ENCODE results near the gene OR10H2.
"Not testable (repeated sequence)": the region's sequence is repeated elsewhere in the genome, so short reads cannot be mapped to it uniquely, and the experiment has no call there.

Gene OR10H2

DNA sequence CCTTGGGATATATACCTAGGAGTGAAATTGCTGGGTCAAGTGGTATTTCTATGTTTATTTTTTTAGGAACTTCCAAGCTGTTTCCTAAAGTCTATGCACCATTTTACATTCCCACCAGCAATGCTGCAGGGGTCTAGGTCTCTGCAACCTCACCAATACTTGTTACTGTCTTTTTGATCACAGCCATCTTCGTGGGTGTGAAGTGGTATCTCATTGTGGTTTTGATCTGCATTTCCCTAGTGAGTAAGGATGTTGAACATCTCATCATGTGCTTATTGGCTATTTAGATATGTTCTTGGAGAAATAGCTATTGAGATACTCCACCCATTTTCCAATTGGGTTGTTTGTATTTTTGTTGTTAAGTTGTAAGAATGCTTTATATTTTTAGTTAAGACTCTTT lies 2.7 kb downstream of the OR10H2 start:
- peaks cover 8% of the 10 kb centered on the region for H3K4me1 Mint-ChIP-seq (ENCODE audit: low read depth)
- no peak for DNase-seq (ENCODE audit: low spot score)
- peaks cover 13% of the 10 kb centered on the region for H3K27me3 Mint-ChIP-seq (ENCODE audit: low read depth)
- H3K9me3 Mint-ChIP-seq = no peaks in the 10 kb centered on the region
- H3K27ac Mint-ChIP-seq = no peak overlapping the region
- no peaks in the 10 kb centered on the region for H3K36me3 Mint-ChIP-seq (ENCODE audit: low read depth)
- no peak overlapping the region for H3K4me3 Mint-ChIP-seq

DNA sequence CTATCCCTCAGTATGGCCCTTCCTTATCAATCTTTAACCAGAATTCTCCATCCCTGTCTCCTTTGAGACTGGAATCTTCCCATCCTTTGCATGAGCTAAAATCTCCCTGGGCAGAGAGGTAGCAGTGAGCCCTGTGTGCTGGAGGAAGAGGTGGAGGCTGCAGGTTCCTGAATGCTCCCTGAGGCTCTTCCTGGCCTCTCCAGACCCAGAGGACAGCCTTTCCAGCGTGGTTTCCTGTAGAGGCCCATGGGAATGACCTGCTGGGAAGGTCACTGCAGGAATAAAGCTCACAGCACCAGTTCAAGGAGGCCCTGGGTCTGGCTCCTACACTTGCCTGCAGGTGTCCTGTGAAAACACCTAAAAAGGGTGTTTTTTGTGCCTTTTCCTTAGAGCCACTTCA lies 4.6 kb downstream of the OR10H2 start:
- Mint-ChIP-seq H3K36me3 (ENCODE audit: low read depth) (no peaks in the 10 kb centered on the region), H3K9me3 (no peaks in the 10 kb centered on the region), H3K27ac (no peak overlapping the region), H3K4me3 (no peak overlapping the region), H3K27me3 (ENCODE audit: low read depth) (peaks cover 12% of the 10 kb centered on the region), H3K4me1 (ENCODE audit: low read depth) (peaks cover 7% of the 10 kb centered on the region)
- DNase-seq (ENCODE audit: low spot score) = no peak

DNA sequence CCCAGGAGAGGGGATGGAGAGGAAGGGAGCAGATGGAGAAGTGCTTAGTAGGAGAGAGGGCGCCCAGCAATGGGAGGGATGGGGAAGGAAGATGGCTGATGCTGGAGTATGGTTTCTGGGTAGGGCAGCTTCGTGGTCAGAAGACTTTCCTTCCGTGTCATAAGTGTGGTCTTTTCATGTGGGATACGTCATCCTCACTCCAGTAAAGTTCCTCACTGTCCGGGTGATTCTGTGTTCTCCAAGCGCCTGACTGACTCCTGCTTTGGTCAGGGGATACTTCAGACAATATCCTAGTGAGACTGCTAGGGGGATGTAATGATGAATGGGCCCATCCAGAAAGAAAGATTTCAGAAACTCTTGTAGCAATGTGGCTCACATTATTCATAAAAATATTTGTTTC lies 6.1 kb downstream of the OR10H2 start:
- DNase-seq (ENCODE audit: low spot score) = no peak
- no peak overlapping the region for H3K27ac Mint-ChIP-seq
- no peaks in the 10 kb centered on the region for H3K9me3 Mint-ChIP-seq
- peaks cover 7% of the 10 kb centered on the region for H3K4me1 Mint-ChIP-seq (ENCODE audit: low read depth)
- no peaks in the 10 kb centered on the region for H3K36me3 Mint-ChIP-seq (ENCODE audit: low read depth)
- H3K27me3 Mint-ChIP-seq (ENCODE audit: low read depth) = peaks cover 12% of the 10 kb centered on the region
- no peak overlapping the region for H3K4me3 Mint-ChIP-seq

DNA sequence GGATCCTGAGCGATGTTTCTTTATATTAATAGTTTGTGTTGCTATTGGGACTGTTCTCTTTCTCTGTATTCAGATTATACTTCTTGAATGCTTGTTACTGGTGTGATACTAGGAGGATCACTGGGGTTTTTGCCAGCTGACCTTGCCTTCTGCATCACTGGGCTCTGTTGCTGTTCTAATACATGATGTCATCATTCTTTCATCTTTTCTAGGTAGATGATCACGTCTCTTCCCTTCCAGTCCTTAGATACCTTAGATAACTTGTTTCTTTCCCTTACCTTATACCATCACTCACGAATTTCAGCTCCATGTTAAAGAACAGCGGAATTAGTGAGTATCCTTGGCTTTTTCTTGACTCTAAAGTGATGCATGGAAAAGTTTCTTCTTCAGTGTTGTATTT lies 9.9 kb downstream of the OR10H2 start, which contains the start of gene OR10H3:
Gene OR10H3, plus strand, starts transcription at position 264 of the 400 bp plus-strand sequence. CDS start 3,408 bp downstream, outside the sequence.
- Mint-ChIP-seq H3K9me3 (peaks cover 27% of the 10 kb centered on the region), H3K4me3 (no peak within 1 kb of the TSS), H3K4me1 (ENCODE audit: low read depth) (no peaks in the 10 kb centered on the region), H3K27me3 (ENCODE audit: low read depth) (peaks cover 12% of the 10 kb centered on the region), H3K36me3 (ENCODE audit: low read depth) (no peaks in the 10 kb centered on the region), H3K27ac (no peak within 1 kb of the TSS)
- no peak for DNase-seq (ENCODE audit: low spot score)

DNA sequence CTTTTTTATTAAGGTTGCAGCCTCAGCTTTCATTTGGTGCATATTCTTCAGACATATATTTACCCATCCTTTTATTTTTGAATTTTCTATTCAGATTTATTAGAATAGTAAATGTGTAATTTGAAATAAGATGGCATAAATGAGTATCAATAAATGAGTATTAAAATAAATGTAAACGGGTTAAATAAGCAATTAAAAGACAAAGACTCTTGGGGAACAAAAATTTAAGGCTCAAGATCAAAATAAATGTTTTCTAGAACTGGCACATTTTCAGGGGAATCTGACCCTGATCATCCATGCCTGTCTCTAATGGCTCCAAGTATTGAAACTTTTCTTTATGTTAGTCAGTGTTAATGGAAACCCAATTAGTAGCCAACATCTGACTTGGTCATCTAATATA lies 13.0 kb downstream of the OR10H2 start:
- no peak for DNase-seq (ENCODE audit: low spot score)
- Mint-ChIP-seq H3K36me3 (ENCODE audit: low read depth) (no peaks in the 10 kb centered on the region), H3K4me1 (ENCODE audit: low read depth) (no peaks in the 10 kb centered on the region), H3K27me3 (ENCODE audit: low read depth) (peaks cover 6% of the 10 kb centered on the region), H3K27ac (no peak overlapping the region), H3K4me3 (no peak overlapping the region), H3K9me3 (peaks cover 27% of the 10 kb centered on the region)

DNA sequence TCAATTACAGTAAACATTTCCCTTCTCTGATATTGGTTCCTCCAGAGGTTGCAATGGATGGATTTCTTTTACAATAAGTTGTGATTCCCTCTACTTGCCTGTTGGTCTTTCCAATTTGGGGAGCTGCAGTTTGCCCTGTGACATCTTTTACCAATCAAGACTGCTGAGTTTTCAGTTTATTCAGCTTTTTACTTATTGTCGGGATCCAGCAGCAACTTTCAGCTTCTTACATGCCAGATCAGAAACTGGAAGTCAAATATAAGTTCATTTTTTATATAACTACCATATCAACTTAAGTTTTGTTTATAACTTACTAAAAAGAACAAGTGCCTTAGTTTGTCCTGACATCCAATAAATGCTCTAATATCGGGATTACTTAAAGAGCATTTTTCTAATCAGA lies 20.4 kb downstream of the OR10H2 start:
- no peaks in the 10 kb centered on the region for H3K36me3 Mint-ChIP-seq (ENCODE audit: low read depth)

DNA sequence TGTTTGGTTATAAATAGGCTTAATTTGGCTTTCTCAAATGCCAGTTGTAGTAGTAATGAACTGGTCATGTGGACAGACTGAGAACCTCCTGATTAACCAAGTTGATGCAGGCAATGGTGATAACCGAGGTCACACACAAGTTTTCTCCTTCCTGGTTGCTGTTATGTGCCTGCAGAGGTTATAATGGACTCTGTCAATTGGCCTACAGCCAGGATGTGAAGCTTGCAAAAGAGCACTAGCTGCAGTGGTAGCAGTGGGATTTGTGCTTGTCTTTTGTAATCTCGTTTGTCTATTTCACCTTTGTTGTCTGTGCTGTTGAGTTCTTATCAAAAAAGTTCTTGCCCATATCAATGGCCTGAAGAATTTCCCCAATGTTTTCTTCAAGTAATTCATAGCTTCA lies 30.6 kb downstream of the OR10H2 start:
- Mint-ChIP-seq H3K9me3 (peaks cover 6% of the 10 kb centered on the region), H3K4me1 (ENCODE audit: low read depth) (peaks cover 11% of the 10 kb centered on the region), H3K36me3 (ENCODE audit: low read depth) (no peaks in the 10 kb centered on the region), H3K27me3 (ENCODE audit: low read depth) (peaks cover 54% of the 10 kb centered on the region), H3K27ac (no peak overlapping the region), H3K4me3 (no peak overlapping the region)
- DNase-seq (ENCODE audit: low spot score) = no peak

More for the DNA sequence above, 20.4 kb downstream of the OR10H2 start:
- H3K27me3 Mint-ChIP-seq (ENCODE audit: low read depth) = peaks cover 34% of the 10 kb centered on the region
- H3K4me1 Mint-ChIP-seq (ENCODE audit: low read depth) = no peaks in the 10 kb centered on the region
- H3K9me3 Mint-ChIP-seq = no peaks in the 10 kb centered on the region
- H3K4me3 Mint-ChIP-seq = no peak overlapping the region
- DNase-seq (ENCODE audit: low spot score) = no peak
- H3K27ac Mint-ChIP-seq = no peak overlapping the region

DNA sequence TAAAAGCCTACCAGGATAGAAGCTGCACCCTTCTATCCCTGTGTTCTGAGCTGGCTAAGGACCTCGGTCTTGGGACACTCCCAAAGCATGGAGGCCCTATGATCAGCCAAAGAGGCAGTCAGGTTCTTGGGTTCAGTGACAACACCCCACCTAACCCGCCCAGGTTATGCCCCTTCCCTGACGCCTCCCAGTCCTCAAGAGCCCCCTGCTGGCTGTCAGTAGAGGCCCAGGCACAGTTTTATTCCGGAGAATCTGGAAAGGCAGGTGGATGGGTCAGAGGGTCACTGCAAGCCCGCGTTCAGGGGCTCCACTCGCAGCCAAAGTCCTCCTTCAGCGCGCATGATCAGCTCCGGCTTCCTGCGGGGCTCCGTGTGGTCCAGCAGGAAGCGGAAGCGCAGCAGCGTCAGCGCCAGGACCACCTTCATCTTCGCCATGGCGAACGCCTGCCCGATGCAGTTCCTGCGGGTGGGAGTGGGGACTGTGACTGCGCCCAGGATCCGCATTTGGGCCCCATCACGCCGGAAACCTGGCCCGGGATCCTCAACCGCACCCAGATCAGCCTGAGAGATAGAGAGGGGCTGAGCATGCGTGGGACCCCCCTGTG lies 32.2 kb downstream of the OR10H2 start:
- no peaks in the 10 kb centered on the region for H3K36me3 Mint-ChIP-seq (ENCODE audit: low read depth)
- H3K9me3 Mint-ChIP-seq = peaks cover 6% of the 10 kb centered on the region
- peaks cover 11% of the 10 kb centered on the region for H3K4me1 Mint-ChIP-seq (ENCODE audit: low read depth)
- no peak overlapping the region for H3K4me3 Mint-ChIP-seq
- peaks cover 50% of the 10 kb centered on the region for H3K27me3 Mint-ChIP-seq (ENCODE audit: low read depth)
- no peak for DNase-seq (ENCODE audit: low spot score)
- H3K27ac Mint-ChIP-seq = no peak overlapping the region

DNA sequence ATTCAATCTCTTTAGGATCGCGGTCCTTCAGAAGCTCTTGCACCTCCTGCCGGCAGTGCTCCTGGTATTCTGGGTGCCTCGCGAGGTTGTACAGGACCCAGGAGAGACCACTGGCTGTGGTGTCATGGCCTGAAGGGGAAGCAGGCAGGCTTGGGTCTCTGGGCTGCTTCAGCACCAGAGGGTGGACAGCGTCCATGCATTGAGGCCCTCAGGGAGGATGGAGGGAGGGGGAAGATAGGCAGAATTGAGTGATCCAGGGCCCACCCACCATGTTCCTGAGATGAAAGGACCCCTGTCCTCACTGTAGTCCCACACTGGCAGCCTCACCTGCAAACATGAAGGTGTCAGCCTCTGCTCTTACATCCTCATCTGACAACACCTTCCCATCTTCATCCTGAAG lies 41.8 kb downstream of the OR10H2 start:
- DNase-seq (ENCODE audit: low spot score) = no peak
- peaks cover 4% of the 10 kb centered on the region for H3K27me3 Mint-ChIP-seq (ENCODE audit: low read depth)
- H3K27ac Mint-ChIP-seq = no peak overlapping the region
- no peak overlapping the region for H3K4me3 Mint-ChIP-seq
- H3K9me3 Mint-ChIP-seq = no peaks in the 10 kb centered on the region
- no peaks in the 10 kb centered on the region for H3K4me1 Mint-ChIP-seq (ENCODE audit: low read depth)
- no peaks in the 10 kb centered on the region for H3K36me3 Mint-ChIP-seq (ENCODE audit: low read depth)

DNA sequence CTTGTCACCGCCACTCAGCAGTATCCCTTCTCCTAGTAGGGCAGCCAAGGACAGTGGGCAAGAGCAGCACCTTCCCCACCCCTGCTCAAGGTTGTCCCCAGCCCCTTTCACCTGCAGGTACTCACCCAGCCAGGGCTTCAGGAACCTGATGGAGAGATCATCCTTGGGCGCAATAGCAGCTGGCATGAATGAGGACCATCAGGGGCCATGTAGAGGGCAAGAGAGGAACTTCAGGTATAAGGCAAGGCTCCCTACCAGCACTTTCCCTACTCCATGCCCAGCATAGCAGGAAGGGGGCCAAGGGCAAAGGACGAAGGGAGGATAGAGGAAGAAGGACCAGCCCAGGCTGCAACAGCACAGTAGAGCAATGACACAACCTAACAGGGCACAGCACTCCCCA lies 46.3 kb downstream of the OR10H2 start:
- not testable (repeated sequence) for H3K4me3 Mint-ChIP-seq; H3K36me3 Mint-ChIP-seq (ENCODE audit: low read depth); H3K27me3 Mint-ChIP-seq (ENCODE audit: low read depth); H3K27ac Mint-ChIP-seq; H3K4me1 Mint-ChIP-seq (ENCODE audit: low read depth); DNase-seq (ENCODE audit: low spot score); H3K9me3 Mint-ChIP-seq

DNA sequence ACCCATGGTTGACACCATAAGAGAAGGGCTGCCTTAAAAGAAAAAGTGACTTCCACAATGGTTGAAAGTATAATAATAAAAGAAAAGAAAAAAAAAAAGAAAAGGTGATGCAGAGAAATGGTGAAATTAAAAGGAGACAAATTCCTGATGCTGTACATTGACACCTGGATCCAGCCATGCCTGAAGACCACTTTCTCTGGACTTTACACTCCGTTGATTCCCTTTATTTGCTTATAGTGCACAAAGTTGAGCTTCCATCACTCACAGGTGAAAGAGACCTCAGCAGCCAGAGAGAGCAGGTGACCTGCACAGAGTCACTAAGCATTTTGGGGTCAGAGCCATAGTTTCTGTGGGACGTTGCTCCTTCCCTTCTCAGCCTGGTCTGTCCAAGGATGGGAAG lies 47.4 kb downstream of the OR10H2 start:
- no peak for DNase-seq (ENCODE audit: low spot score)
- Mint-ChIP-seq H3K27ac (no peak overlapping the region), H3K36me3 (ENCODE audit: low read depth) (no peaks in the 10 kb centered on the region), H3K4me3 (no peak overlapping the region), H3K9me3 (no peaks in the 10 kb centered on the region), H3K4me1 (ENCODE audit: low read depth) (no peaks in the 10 kb centered on the region), H3K27me3 (ENCODE audit: low read depth) (no peaks in the 10 kb centered on the region)

DNA sequence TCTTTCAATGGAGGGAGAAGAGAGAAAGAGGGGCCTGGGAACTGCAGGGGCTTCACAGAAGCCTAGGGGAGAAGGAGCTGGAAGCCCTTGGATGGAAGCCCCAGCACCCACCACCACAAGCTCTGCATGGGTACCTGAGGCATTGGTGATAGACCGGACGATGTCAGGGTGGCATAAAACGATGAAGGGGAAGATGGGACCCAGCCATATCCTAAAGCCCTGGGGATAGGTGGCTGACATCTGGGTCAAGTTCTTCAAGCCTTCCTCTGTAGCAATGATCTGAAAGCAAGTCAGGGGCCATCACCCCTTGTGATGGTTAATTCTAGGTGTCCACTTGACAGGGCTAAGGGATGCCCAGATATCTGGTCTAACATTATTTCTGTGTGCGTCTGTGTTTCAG lies 48.4 kb downstream of the OR10H2 start:
- no peaks in the 10 kb centered on the region for H3K4me1 Mint-ChIP-seq (ENCODE audit: low read depth)
- no peaks in the 10 kb centered on the region for H3K36me3 Mint-ChIP-seq (ENCODE audit: low read depth)
- H3K27ac Mint-ChIP-seq = no peak overlapping the region
- no peak for DNase-seq (ENCODE audit: low spot score)
- no peaks in the 10 kb centered on the region for H3K9me3 Mint-ChIP-seq
- H3K4me3 Mint-ChIP-seq = no peak overlapping the region
- H3K27me3 Mint-ChIP-seq (ENCODE audit: low read depth) = no peaks in the 10 kb centered on the region

DNA sequence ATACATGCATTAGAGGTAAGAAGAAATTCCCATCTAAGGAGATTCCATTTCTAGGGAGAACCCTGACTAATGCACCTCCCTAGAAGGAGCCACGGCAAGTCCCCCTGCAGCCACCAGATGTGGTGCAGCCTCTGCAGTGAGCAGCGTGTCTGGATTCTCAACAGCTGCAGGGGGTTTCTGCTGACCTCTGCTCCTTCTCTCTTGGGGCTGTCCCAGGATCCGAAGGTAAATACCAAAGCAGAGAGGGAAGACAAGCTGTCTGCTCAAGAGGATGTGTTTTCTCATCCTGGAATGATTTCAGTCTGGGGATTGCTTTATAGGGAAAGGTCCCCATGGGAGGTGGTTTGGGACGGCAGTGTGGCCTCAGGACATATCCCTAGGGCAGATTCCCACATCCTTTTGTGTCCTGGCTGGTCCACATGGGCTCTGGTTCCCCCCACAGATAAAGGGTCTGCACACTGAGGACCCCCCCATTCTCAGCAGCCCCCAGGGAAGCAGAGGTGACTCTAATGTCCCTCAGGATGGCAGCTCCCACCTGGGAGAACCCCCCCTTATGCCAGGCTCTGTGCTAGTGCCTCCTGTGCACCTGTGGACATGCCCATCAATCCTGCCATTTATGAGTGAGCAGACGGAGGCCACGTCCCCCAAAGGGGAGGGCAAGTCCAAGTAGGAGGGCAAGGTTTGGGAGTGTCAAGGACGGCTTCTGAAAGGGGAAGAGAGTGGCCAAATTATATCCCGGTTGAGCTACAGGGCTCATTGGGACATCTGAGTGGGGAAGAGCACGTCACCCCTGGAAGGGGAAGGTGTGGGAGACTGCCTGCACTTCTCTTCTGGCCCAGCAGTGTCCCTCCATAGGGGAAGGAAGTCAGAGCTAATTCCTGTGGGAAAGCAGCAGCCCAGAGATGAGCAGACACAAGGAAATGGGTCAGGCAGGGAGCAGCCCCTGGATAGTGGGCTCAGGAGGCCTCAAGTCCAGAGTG lies 49.5 kb downstream of the OR10H2 start:
- Mint-ChIP-seq H3K9me3 (no peaks in the 10 kb centered on the region), H3K27me3 (ENCODE audit: low read depth) (no peaks in the 10 kb centered on the region), H3K27ac (no peak overlapping the region), H3K4me1 (ENCODE audit: low read depth) (no peaks in the 10 kb centered on the region), H3K36me3 (ENCODE audit: low read depth) (no peaks in the 10 kb centered on the region), H3K4me3 (no peak overlapping the region)
- DNase-seq (ENCODE audit: low spot score) = no peak
